NCI-H187 (cell line): Measurements from ENCODE around the gene PREX1.

Experiments
- DNase-seq, 2 experiments: peaks; one replicate each; lab custom pipeline; 2025; lab: John Stamatoyannopoulos, UW

The PREX1 gene

GRCh38 chr20:48620507-48621375, 207.1 kb downstream of the PREX1 start:
- DNase-seq = peak; percentile 73 to 82

GRCh38 chr20:48620154-48620506, 207.7 kb downstream of the PREX1 start:
- no peak for DNase-seq

GRCh38 chr20:48619126-48620101, 208.4 kb downstream of the PREX1 start:
- DNase-seq = no peak

DNA sequence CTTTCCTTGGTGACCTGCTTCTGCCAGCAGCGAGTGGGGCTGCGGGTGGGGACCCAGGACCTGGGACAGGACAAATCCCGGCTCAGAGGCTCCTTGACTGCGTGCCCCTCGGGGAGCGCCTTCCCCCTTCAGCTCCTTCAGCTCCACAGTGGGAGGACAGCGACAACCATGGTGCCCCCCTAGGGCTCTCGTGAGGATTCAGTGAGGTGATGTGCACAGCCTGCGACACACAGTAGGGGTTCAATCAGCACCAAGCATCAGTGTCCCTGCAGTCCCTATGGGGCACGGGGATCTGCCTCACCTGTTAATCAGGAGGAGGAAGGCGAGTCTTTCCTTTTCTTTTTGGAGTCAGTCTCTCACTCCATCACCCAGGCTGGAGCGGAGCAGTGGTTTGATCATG, 209.2 kb downstream of the PREX1 start:
- no peak for DNase-seq

DNA sequence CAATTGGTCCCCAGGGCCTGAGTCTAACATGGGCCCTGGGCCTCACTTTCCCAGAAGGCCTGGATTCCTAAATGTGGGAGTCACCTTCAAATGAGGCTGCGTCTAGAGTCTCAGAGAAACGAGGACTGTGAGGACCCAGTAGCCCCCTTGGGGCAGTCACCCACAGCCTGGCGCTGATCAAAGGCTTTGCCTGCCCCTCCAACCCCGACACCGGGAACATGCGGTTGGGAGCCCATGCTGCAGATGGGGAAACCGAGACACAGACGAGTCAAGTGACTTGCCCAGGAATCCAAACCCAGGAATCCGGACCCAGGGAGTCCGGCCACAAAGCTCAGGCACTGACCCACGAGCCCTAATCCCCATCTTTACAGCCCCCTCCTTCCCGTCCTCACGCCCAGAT, 209.7 kb downstream of the PREX1 start:
- DNase-seq = no peak

DNA sequence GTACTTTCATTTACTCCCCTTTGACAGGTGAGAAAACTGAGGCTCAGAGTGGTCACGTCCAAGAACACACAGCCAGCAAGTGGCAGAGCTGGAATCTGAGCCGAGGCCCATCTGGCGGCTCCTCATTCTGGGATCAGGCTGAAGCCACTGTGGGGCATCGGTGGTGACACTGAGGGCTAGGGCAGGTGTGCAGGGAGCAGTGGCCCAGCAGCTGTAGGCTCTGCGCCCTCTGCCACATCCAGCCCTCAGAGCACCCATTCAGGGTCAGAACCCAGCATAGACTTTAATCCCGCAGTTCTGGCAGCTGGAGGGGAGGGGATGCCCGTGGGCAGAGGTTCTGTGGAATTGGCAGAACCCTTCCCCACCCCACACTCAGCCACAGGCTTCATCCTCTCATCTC, 210.3 kb downstream of the PREX1 start:
- DNase-seq = no peak

DNA sequence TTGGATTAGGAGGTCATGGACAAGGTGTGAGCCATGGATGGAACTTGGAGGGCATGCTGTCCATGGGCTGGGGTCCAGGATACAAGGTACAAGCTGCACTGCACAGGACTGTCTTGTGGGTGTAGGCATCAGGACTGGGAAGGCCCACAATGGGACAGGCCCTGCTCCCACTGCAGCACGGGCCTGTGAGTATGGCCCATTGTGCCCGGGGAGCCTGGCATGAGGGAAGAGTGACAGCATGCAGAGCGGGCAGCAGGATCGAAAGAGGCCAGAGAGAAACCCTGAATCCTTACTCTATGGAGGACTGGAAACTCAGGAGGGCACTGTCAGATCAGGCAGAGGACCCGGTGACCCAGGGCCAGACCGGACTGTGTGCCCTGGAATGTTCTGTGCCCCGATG, 211.3 kb downstream of the PREX1 start:
- DNase-seq = no peak

- no peak for DNase-seq
Measured at GRCh38 chr20:48615871-48616270, 211.9 kb downstream of the PREX1 start.

DNA sequence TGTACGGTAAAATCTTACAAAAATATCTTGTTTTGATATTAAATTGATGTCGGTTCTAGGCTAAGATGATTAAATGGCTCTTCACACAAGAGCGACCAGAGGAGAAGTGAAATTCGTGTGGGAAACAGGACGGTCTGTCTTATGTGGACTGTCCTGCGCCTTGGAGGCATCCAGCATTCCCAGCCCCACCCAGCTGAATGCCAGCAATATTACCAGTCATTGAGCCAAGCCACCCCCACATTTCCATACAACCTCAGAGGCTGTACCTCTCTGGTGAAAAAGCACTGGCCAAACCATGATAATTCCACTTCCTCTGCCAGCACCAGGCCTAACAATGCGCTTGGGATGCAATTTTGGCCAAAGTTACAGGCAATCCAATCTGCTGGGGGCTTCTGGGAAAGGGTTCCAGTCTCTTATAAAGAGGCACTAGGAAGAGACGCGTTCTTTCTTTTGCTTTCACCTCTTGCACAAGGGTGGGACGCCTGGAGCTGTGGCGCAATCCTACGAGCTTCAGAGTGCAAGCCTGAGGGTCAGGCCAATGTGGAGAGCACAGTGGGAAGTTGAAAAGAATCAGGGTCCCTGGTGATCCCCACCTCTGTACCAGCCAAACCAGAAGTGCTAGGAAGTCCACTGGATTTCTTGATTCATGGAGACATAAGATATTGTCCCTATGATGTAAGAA, 213.1 kb downstream of the PREX1 start:
- DNase-seq = no peak

GRCh38 chr20:48613926-48614325, 213.9 kb downstream of the PREX1 start:
- DNase-seq = no peak

DNA sequence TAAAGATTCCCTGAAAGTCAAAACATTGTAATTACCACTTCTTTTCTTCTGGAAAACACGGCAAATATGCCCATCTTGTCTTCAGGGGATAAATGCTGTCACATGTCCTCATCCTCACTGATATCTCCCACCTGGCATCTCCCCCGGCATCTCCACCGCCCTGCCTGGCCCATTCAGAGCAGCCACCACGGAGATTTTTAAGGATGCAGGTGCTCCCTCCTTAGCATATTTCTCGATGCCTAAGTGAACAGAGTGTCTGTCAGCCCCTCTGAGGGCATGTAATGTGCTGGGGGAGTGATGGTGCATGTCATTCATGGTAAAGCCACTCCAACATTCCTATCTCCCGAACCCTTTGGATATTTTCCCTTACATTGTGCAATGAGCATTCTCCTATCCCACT, 215.5 kb downstream of the PREX1 start:
- DNase-seq = no peak

GRCh38 chr20:48610996-48611395, 216.8 kb downstream of the PREX1 start:
- DNase-seq = no peak

- DNase-seq = no peak
Measured at GRCh38 chr20:48609491-48609978, 218.3 kb downstream of the PREX1 start.

- no peak for DNase-seq
Measured at GRCh38 chr20:48608756-48609155, 219.0 kb downstream of the PREX1 start.

GRCh38 chr20:48607544-48607865, 220.3 kb downstream of the PREX1 start:
- no peak for DNase-seq

GRCh38 chr20:48606841-48607543, 220.8 kb downstream of the PREX1 start:
- no peak for DNase-seq

GRCh38 chr20:48606172-48606840, 221.5 kb downstream of the PREX1 start:
- DNase-seq = no peak

DNA sequence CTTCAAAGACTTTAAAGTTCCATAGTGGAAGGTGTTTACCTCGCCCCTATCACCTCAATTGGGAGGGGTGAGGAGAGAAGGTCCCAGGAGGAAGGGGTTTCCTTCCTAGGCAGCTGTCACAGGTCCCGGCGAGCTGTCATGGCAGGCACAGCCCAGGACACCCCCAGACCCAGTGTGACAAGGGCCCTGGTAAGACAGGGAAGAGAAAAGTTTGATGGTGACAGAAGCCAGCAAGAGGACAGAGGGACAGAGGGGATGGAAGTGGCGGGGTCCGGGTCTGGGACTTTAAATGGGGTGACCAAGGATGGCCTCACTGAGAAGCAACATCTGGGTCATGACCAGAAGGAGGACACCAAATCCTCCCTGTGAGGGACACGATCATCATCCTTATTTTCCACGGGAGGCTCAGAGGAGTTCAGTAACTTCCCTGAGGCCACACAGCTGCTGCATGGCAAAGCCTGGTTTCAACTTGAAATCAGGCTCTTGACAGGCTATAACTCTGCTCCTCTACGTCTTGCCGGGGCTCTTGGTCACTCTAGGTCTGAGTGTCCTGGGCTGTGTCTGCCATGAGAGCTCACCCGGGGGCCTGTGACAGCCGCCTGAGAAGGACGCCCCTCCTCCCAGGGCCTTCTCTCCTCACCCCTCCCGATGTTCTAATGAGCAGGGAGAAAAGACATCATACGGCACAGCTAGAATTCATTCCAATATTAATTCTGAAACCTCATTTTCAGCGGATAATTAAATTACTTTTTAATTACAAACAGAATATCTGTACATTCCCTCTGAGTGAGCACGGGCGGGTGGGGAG, 222.2 kb downstream of the PREX1 start:
- no peak for DNase-seq

GRCh38 chr20:48604936-48605335, 222.9 kb downstream of the PREX1 start:
- DNase-seq = no peak

- DNase-seq = no peak
Measured at GRCh38 chr20:48604426-48604825, 223.4 kb downstream of the PREX1 start.
